Measurements from ENCODE around the gene DOC2A.

DOC2A gene

DNA sequence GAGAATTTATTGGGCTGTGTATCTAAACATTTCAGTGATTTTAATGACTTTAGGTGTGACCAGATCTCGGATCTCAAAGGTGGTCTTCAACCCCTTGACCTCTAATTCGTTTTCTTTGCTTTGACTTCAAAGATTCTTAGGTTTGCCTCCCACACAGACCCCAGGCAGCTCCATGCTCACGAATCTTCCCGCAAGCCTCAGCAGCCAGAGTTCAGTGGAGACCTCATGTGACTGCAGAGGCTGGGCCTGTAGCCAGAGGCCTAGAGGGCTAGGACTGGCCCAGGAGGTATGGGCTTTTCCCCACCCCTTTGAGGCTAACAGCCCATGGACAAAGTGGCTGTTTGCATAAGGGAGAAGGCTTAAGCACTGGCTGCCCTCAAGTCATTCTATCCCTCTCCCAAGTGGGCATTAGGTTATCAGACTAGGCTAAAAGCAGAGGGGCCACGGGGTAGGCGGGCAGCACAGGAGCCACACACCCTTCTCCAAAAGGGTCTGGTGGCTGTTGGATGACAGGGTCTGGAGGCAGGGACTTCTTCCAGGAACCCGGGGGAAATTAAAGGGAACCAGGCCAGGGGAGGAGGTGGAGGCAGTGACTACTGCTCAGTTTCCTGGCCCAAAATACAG, 18.4 kb downstream of the DOC2A start (continued):
- TF ChIP-seq, protein P1, sequence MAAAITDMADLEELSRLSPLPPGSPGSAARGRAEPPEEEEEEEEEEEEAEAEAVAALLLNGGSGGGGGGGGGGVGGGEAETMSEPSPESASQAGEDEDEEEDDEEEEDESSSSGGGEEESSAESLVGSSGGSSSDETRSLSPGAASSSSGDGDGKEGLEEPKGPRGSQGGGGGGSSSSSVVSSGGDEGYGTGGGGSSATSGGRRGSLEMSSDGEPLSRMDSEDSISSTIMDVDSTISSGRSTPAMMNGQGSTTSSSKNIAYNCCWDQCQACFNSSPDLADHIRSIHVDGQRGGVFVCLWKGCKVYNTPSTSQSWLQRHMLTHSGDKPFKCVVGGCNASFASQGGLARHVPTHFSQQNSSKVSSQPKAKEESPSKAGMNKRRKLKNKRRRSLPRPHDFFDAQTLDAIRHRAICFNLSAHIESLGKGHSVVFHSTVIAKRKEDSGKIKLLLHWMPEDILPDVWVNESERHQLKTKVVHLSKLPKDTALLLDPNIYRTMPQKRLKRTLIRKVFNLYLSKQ (tag by site-specific recombination; IDR thresholded peaks at IDR 0.05; ENCODE audit: borderline replicate concordance), result no peak
- TF ChIP-seq, protein P2, sequence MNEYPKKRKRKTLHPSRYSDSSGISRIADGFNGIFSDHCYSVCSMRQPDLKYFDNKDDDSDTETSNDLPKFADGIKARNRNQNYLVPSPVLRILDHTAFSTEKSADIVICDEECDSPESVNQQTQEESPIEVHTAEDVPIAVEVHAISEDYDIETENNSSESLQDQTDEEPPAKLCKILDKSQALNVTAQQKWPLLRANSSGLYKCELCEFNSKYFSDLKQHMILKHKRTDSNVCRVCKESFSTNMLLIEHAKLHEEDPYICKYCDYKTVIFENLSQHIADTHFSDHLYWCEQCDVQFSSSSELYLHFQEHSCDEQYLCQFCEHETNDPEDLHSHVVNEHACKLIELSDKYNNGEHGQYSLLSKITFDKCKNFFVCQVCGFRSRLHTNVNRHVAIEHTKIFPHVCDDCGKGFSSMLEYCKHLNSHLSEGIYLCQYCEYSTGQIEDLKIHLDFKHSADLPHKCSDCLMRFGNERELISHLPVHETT (tag by site-specific recombination; IDR thresholded peaks at IDR 0.05), result no peak
- TF ChIP-seq ZFP37 (tag by site-specific recombination; IDR thresholded peaks at IDR 0.05), result no peak
- no peak for TF ChIP-seq ZNF324 (tag by site-specific recombination; IDR thresholded peaks at IDR 0.05)
- no peak for TF ChIP-seq ZNF658 (tag by site-specific recombination; IDR thresholded peaks at IDR 0.05)
- TF ChIP-seq ZBTB17 (tag by site-specific recombination; IDR thresholded peaks at IDR 0.05), result peak; percentile 64
- no peak for TF ChIP-seq ZNF24 (tag by site-specific recombination; IDR thresholded peaks at IDR 0.05)
- TF ChIP-seq KLF16 (tag by site-specific recombination; IDR thresholded peaks at IDR 0.05), result no peak
- no peak for TF ChIP-seq KLF8 (tag by site-specific recombination; IDR thresholded peaks at IDR 0.05)
- no peak for TF ChIP-seq ZNF221 (tag by site-specific recombination; IDR thresholded peaks at IDR 0.05; ENCODE audit: borderline replicate concordance)
- TF ChIP-seq ZFHX2 (tag by site-specific recombination; conservative IDR thresholded peaks at IDR 0.05), result peak; percentile 36; the same call in 1 of the 2 replicates
- TF ChIP-seq YY1 (tag by site-specific recombination; IDR thresholded peaks at IDR 0.05), result no peak
- 0 out of 2 replicates have a peak, but pooled peaks have one; percentile 21 for TF ChIP-seq ZNF394 (tag by site-specific recombination; IDR thresholded peaks at IDR 0.05; ENCODE audit: borderline replicate concordance)
- no peak for TF ChIP-seq GLIS2 (tag by site-specific recombination; IDR thresholded peaks at IDR 0.05)
- no peak for TF ChIP-seq ZNF624 (tag by site-specific recombination; IDR thresholded peaks at IDR 0.05)
- TF ChIP-seq ZNF768 (tag by site-specific recombination; IDR thresholded peaks at IDR 0.05), result no peak
- no peak for TF ChIP-seq ZNF175 (tag by site-specific recombination; IDR thresholded peaks at IDR 0.05)
- TF ChIP-seq TRIM28 (IDR thresholded peaks at IDR 0.05; ENCODE audit: borderline replicate concordance, low read length), result no peak
- TF ChIP-seq, protein P3, sequence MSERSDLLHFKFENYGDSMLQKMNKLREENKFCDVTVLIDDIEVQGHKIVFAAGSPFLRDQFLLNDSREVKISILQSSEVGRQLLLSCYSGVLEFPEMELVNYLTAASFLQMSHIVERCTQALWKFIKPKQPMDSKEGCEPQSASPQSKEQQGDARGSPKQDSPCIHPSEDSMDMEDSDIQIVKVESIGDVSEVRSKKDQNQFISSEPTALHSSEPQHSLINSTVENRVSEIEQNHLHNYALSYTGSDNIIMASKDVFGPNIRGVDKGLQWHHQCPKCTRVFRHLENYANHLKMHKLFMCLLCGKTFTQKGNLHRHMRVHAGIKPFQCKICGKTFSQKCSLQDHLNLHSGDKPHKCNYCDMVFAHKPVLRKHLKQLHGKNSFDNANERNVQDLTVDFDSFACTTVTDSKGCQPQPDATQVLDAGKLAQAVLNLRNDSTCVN (tag by site-specific recombination; optimal IDR thresholded peaks at IDR 0.05), result peak; percentile 10
- TF ChIP-seq ZNF610 (tag by site-specific recombination; IDR thresholded peaks at IDR 0.05; ENCODE audit: borderline replicate concordance), result no peak
- TF ChIP-seq ZNF311 (tag by site-specific recombination; IDR thresholded peaks at IDR 0.05; ENCODE audit: borderline replicate concordance), result no peak
- no peak for TF ChIP-seq ZNF785 (tag by site-specific recombination; IDR thresholded peaks at IDR 0.05)
- TF ChIP-seq BCL11B (tag by site-specific recombination; IDR thresholded peaks at IDR 0.05; ENCODE audit: low read depth), result no peak
- TF ChIP-seq SP2 (tag by site-specific recombination; IDR thresholded peaks at IDR 0.05), result peak; percentile 50; the same call in 1 of the 2 replicates
- TF ChIP-seq, protein P4, sequence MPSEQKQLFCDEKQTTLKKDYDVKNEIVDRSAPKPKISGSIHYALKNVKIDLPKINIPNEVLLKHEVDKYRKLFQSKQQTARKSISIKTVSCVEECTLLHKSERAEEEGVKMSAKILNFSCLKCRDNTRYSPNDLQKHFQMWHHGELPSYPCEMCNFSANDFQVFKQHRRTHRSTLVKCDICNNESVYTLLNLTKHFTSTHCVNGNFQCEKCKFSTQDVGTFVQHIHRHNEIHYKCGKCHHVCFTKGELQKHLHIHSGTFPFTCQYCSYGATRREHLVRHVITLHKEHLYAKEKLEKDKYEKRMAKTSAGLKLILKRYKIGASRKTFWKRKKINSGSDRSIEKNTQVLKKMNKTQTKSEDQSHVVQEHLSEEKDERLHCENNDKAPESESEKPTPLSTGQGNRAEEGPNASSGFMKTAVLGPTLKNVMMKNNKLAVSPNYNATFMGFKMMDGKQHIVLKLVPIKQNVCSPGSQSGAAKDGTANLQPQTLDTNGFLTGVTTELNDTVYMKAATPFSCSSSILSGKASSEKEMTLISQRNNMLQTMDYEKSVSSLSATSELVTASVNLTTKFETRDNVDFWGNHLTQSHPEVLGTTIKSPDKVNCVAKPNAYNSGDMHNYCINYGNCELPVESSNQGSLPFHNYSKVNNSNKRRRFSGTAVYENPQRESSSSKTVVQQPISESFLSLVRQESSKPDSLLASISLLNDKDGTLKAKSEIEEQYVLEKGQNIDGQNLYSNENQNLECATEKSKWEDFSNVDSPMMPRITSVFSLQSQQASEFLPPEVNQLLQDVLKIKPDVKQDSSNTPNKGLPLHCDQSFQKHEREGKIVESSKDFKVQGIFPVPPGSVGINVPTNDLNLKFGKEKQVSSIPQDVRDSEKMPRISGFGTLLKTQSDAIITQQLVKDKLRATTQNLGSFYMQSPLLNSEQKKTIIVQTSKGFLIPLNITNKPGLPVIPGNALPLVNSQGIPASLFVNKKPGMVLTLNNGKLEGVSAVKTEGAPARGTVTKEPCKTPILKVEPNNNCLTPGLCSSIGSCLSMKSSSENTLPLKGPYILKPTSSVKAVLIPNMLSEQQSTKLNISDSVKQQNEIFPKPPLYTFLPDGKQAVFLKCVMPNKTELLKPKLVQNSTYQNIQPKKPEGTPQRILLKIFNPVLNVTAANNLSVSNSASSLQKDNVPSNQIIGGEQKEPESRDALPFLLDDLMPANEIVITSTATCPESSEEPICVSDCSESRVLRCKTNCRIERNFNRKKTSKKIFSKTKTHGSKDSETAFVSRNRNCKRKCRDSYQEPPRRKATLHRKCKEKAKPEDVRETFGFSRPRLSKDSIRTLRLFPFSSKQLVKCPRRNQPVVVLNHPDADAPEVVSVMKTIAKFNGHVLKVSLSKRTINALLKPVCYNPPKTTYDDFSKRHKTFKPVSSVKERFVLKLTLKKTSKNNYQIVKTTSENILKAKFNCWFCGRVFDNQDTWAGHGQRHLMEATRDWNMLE (tag by site-specific recombination; conservative IDR thresholded peaks at IDR 0.05; ENCODE audit: low read depth), result no peak
- no peak for TF ChIP-seq OVOL3 (tag by site-specific recombination; IDR thresholded peaks at IDR 0.05)
- TF ChIP-seq, protein P5, sequence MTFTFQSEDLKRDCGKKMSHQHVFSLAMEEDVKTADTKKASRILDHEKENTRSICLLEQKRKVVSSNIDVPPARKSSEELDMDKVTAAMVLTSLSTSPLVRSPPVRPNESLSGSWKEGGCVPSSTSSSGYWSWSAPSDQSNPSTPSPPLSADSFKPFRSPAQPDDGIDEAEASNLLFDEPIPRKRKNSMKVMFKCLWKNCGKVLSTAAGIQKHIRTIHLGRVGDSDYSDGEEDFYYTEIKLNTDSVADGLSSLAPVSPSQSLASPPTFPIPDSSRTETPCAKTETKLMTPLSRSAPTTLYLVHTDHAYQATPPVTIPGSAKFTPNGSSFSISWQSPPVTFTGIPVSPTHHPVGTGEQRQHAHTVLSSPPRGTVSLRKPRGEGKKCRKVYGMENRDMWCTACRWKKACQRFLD (tag by site-specific recombination; IDR thresholded peaks at IDR 0.05), result no peak
- no peak; the same call in 1 of the 2 replicates for TF ChIP-seq ZNF366 (tag by site-specific recombination; conservative IDR thresholded peaks at IDR 0.05)
- TF ChIP-seq ZNF621 (tag by site-specific recombination; IDR thresholded peaks at IDR 0.05), result no peak
- TF ChIP-seq ZNF335 (tag by site-specific recombination; conservative IDR thresholded peaks at IDR 0.05), result no peak
